Esophagus muscularis mucosa (tissue), 4 donors: ENCODE results near the gene ATF6.

Source experiments
- CTCF ChIP-seq, 3 experiments: fragments of 200-600 bp in 2 of 3; fragments of 450-650 bp in 1 of 3; sonication (generic) in 2 of 3; IDR thresholded peaks; one replicate each; pipeline ENCODE4 v1.5.1; 2017 to 2019; ENCODE audit warnings: antibody characterized with exemption in 3 of 3, mild to moderate bottlenecking in 2 of 3, moderate library complexity in 1 of 3
- EP300 ChIP-seq: sonication (generic); formaldehyde crosslinking; IDR thresholded peaks from one replicate; pipeline ENCODE4 v1.6.1; 2017; ENCODE audit warnings: antibody characterized with exemption
- POLR2A ChIP-seq: fragments of 450-650 bp; IDR thresholded peaks from one replicate; pipeline ENCODE4 v1.6.1; 2017; ENCODE audit warnings: antibody characterized with exemption, moderate library complexity, mild to moderate bottlenecking, low read depth
- POLR2AphosphoS5 ChIP-seq, 2 donors: sonication (generic); formaldehyde crosslinking; IDR thresholded peaks; one replicate each; pipeline ENCODE4 v1.6.1; 2017; ENCODE audit warnings: antibody characterized with exemption in 2 of 2

GRCh38 chr1:162000053-162000420 is 233.9 kb downstream of the ATF6 start:
- TF ChIP-seq CTCF (IDR thresholded peaks at IDR 0.05) (no peak), POLR2A (no peak), EP300 (no peak), POLR2AphosphoS5 (IDR thresholded peaks at IDR 0.05) (no peak)
